H9 (cell line): Measurements from ENCODE around the gene SMTN. TPM values are rescaled to one million over a fixed set of nuclear protein-coding genes. Genes with fewer than 3 reads are reported as not detected.

Experiments
- DNase-seq: peaks from one replicate; pipeline ENCODE4 v3.0.0-alpha.2; 2017
- H2AFZ ChIP-seq: one replicate; pipeline ENCODE4 v1.6.1; 2013; ENCODE audit warnings: mild to moderate bottlenecking, low read length, control low read depth, moderate library complexity
- H2AK5ac ChIP-seq: 2 replicates; pipeline ENCODE4 v1.6.1; 2013; ENCODE audit warnings: low read length, control low read depth, mixed read lengths; ENCODE audit not compliant: insufficient read length
- H2BK120ac ChIP-seq: one replicate; pipeline ENCODE4 v1.6.1; 2013; ENCODE audit warnings: low read depth, mild to moderate bottlenecking, low read length, control low read depth, inconsistent platforms; ENCODE audit not compliant: poor library complexity, severe bottlenecking
- H2BK12ac ChIP-seq: 2 replicates; pipeline ENCODE4 v1.6.1; 2013; ENCODE audit warnings: low read length, control low read depth, mixed read lengths, low read depth; ENCODE audit not compliant: insufficient read length
- H2BK15ac ChIP-seq: 2 replicates; pipeline ENCODE4 v1.6.1; 2013; ENCODE audit warnings: low read depth, low read length, control low read depth
- H2BK20ac ChIP-seq: one replicate; pipeline ENCODE4 v1.6.1; 2013; ENCODE audit warnings: low read depth, mild to moderate bottlenecking, low read length, control low read depth, inconsistent platforms; ENCODE audit not compliant: poor library complexity, severe bottlenecking
- H2BK5ac ChIP-seq: 2 replicates; pipeline ENCODE4 v1.6.1; 2013; ENCODE audit warnings: low read length, control low read depth, mixed read lengths; ENCODE audit not compliant: insufficient read length
- H3K14ac ChIP-seq: 2 replicates; pipeline ENCODE4 v1.6.1; 2013; ENCODE audit warnings: low read length, control low read depth; ENCODE audit not compliant: insufficient read depth
- H3K18ac ChIP-seq: 2 replicates; pipeline ENCODE4 v1.6.1; 2013; ENCODE audit warnings: low read depth, mild to moderate bottlenecking, mixed read lengths, low read length, control low read depth; ENCODE audit not compliant: insufficient read length
- H3K23ac ChIP-seq: 2 replicates; pipeline ENCODE4 v1.6.1; 2013; ENCODE audit warnings: low read length, control low read depth, mixed read lengths, low read depth; ENCODE audit not compliant: insufficient read length
- H3K23me2 ChIP-seq: 2 replicates; pipeline ENCODE4 v1.6.1; 2013; ENCODE audit warnings: low read depth, mild to moderate bottlenecking, mixed read lengths, low read length, control low read depth; ENCODE audit not compliant: insufficient read length, poor library complexity, severe bottlenecking
- H3K27ac ChIP-seq: 2 replicates; pipeline ENCODE4 v1.5.1; 2013; ENCODE audit warnings: low read length, control low read depth, mixed read lengths, low read depth; ENCODE audit not compliant: insufficient read length
- H3K27me3 ChIP-seq: 2 replicates; pipeline ENCODE4 v1.6.1; 2013; ENCODE audit warnings: low read length, control low read depth, inconsistent platforms; ENCODE audit not compliant: insufficient read depth
- H3K4ac ChIP-seq: 2 replicates; pipeline ENCODE4 v1.6.1; 2013; ENCODE audit warnings: low read depth, mild to moderate bottlenecking, control low read depth, inconsistent platforms, low read length, moderate library complexity
- H3K4me1 ChIP-seq: 2 replicates; pipeline ENCODE4 v1.6.1; 2013; ENCODE audit warnings: low read length, control low read depth, inconsistent platforms; ENCODE audit not compliant: insufficient read depth
- H3K4me2 ChIP-seq: 2 replicates; pipeline ENCODE4 v1.6.1; 2013; ENCODE audit warnings: low read length, control low read depth, mixed read lengths; ENCODE audit not compliant: insufficient read length, insufficient read depth
- H3K56ac ChIP-seq: 2 replicates; pipeline ENCODE4 v1.6.1; 2013; ENCODE audit warnings: low read depth, mild to moderate bottlenecking, mixed read lengths, low read length, control low read depth; ENCODE audit not compliant: insufficient read length
- H3K79me1 ChIP-seq: 2 replicates; pipeline ENCODE4 v1.6.1; 2013; ENCODE audit warnings: low read depth, mild to moderate bottlenecking, moderate library complexity, low read length, control low read depth, inconsistent platforms; ENCODE audit not compliant: insufficient read depth, poor library complexity, severe bottlenecking
- H3K79me2 ChIP-seq: 2 replicates; pipeline ENCODE4 v1.6.1; 2013; ENCODE audit warnings: low read length, control low read depth, inconsistent platforms; ENCODE audit not compliant: insufficient read depth
- H3K9ac ChIP-seq: 2 replicates; pipeline ENCODE4 v1.6.1; 2013; ENCODE audit warnings: low read length, control low read depth, mixed read lengths; ENCODE audit not compliant: insufficient read length; ENCODE audit errors: extremely low read depth
- H3K9me3 ChIP-seq: one replicate; pipeline ENCODE4 v1.6.1; 2013; ENCODE audit warnings: low read depth, low read length, inconsistent platforms; ENCODE audit not compliant: control insufficient read depth
- H3T11ph ChIP-seq: one replicate; pipeline ENCODE4 v1.6.1; 2013; ENCODE audit warnings: mild to moderate bottlenecking, low read length, control low read depth, inconsistent platforms
- H4K20me1 ChIP-seq: one replicate; pipeline ENCODE4 v1.6.1; 2013; ENCODE audit not compliant: control insufficient read depth, insufficient read length, insufficient read depth
- H4K5ac ChIP-seq: 2 replicates; pipeline ENCODE4 v1.6.1; 2013; ENCODE audit warnings: low read depth, mild to moderate bottlenecking, mixed read lengths, low read length, control low read depth; ENCODE audit not compliant: insufficient read length
- H4K8ac ChIP-seq: replicated peaks from 2 replicates; pipeline ENCODE4 v1.6.1; 2013; ENCODE audit warnings: low read length, control low read depth, mixed read lengths, low read depth; ENCODE audit not compliant: insufficient read length
- H4K91ac ChIP-seq: 2 replicates; pipeline ENCODE4 v1.6.1; 2013; ENCODE audit warnings: low read depth, mild to moderate bottlenecking, moderate library complexity, mixed read lengths, low read length, control low read depth; ENCODE audit not compliant: insufficient read length
- H3K27ac Mint-ChIP-seq, 3 experiments: 2 replicates in 2 of 3; 3 replicates in 1 of 3; pipeline ENCODE4 v1.8.0; 2020 to 2021; ENCODE audit warnings: mixed read lengths in 3 of 3, mild to moderate bottlenecking in 1 of 3, moderate library complexity in 1 of 3
- H3K27me3 Mint-ChIP-seq: 2 replicates; pipeline ENCODE4 v1.8.0; 2021; ENCODE audit warnings: low read depth, mild to moderate bottlenecking, moderate library complexity, mixed read lengths
- H3K36me3 Mint-ChIP-seq, 3 experiments: 2 replicates in 2 of 3; 3 replicates in 1 of 3; pipeline ENCODE4 v1.8.0; 2020 to 2021; ENCODE audit warnings: low read depth in 3 of 3, mixed read lengths in 3 of 3; ENCODE audit not compliant: insufficient read depth in 1 of 3
- H3K4me1 Mint-ChIP-seq, 2 experiments: 2 replicates each; pipeline ENCODE4 v1.8.0; 2020; ENCODE audit warnings: mixed read lengths in 2 of 2
- H3K4me3 Mint-ChIP-seq, 2 experiments: 2 replicates in 1 of 2; 3 replicates in 1 of 2; pipeline ENCODE4 v1.8.0; 2020 to 2021; ENCODE audit warnings: mild to moderate bottlenecking in 2 of 2, mixed read lengths in 2 of 2, moderate library complexity in 1 of 2
- H3K9me3 Mint-ChIP-seq, 2 experiments: 2 replicates in 1 of 2; 3 replicates in 1 of 2; pipeline ENCODE4 v1.8.0; 2020; ENCODE audit warnings: mild to moderate bottlenecking in 2 of 2, mixed read lengths in 2 of 2, moderate library complexity in 1 of 2
- WGBS: extraction: QIAGEN DNeasy Blood & Tissue Kit; methylation state at CpG from one replicate; pipeline ENCODE4 v1.1.7; 2013; ENCODE audit warnings: missing lambda C conversion rate, low lambda C conversion rate, mixed read lengths; ENCODE audit not compliant: insufficient read length; ENCODE audit errors: extremely low coverage; 5-methylcytosine and 5-hydroxymethylcytosine counted together
- total RNA-seq: library from RNA; stranded (reverse); gene quantifications from 2 replicates; pipeline ENCODE4 v1.2.1, GENCODE V29; 2021
- TF ChIP-seq, protein P1 (sequence below): fragments of 200-600 bp; sonication (generic); conservative IDR thresholded peaks from 3 replicates; pipeline ENCODE4 v1.8.0; 2021; ENCODE audit warnings: antibody characterized with exemption, mild to moderate bottlenecking

The SMTN gene
- total RNA-seq, 1 experiment from 2014 or later: 23.4 TPM

DNA sequence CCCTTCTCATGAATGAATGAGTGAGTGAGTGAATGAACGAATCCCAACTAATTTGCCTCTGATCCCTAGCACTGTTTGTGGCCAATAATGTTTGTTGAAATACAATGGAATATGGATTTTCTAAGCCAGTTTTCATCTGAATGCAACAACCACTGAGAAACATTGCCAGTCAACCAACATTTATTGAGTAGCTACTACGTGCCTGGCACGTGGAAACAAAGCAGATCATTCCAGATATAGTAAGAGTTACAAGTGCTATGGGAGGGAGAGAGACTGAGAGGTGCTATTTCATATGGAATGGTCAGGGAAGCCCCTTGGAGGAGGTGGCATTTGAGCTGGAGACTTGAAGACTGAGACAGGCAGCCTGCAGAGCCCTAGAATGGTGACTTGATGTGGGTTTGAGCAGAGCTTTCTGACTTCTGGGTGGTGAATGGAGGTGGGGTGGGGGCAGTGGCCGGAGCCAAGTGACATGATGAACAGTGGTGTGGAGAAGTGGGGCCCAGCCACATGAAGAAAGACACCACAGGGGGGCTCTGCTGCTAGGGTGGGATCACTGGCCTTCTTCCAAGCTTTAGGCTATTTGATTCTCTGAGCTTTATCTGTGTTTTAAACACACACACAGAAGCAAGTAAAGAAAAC is 35.1 kb upstream of the SMTN start:
- H3K4me3 Mint-ChIP-seq: no peak overlapping the region; a peak in 1 of 5 replicates
- H3K36me3 Mint-ChIP-seq: peaks cover 2 to 6% (median 4%) of the 10 kb centered on the region in 3 experiments; a peak in 2 of 7 replicates
- no peak overlapping the region for H4K8ac ChIP-seq
- no peak overlapping the region for H3K9ac ChIP-seq
- no peak overlapping the region for H3K4ac ChIP-seq
- peaks cover 17 to 22% of the 10 kb centered on the region in 2 experiments for H3K4me1 Mint-ChIP-seq
- TF ChIP-seq, protein P1, sequence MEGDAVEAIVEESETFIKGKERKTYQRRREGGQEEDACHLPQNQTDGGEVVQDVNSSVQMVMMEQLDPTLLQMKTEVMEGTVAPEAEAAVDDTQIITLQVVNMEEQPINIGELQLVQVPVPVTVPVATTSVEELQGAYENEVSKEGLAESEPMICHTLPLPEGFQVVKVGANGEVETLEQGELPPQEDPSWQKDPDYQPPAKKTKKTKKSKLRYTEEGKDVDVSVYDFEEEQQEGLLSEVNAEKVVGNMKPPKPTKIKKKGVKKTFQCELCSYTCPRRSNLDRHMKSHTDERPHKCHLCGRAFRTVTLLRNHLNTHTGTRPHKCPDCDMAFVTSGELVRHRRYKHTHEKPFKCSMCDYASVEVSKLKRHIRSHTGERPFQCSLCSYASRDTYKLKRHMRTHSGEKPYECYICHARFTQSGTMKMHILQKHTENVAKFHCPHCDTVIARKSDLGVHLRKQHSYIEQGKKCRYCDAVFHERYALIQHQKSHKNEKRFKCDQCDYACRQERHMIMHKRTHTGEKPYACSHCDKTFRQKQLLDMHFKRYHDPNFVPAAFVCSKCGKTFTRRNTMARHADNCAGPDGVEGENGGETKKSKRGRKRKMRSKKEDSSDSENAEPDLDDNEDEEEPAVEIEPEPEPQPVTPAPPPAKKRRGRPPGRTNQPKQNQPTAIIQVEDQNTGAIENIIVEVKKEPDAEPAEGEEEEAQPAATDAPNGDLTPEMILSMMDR: no peak
- H3K9me3 ChIP-seq: no peaks in the 10 kb centered on the region
- H3K4me1 ChIP-seq: no peaks in the 10 kb centered on the region
- H3K23ac ChIP-seq: no peak overlapping the region
- H3K79me2 ChIP-seq: no peaks in the 10 kb centered on the region
- H2BK5ac ChIP-seq: no peak overlapping the region
- no CpG with 5 or more reads among the region's 4 CpGs for WGBS
- no peak overlapping the region for H2BK15ac ChIP-seq
- no peak overlapping the region for H2AK5ac ChIP-seq
- H3K27me3 Mint-ChIP-seq: peaks cover 5% of the 10 kb centered on the region
- H2BK20ac ChIP-seq: no peak overlapping the region
- peaks cover 0 to 4% of the 10 kb centered on the region in 2 experiments; a peak in 2 of 5 replicates for H3K9me3 Mint-ChIP-seq
- H3K23me2 ChIP-seq: no peaks in the 10 kb centered on the region
- no peak overlapping the region for H4K5ac ChIP-seq
- no peak overlapping the region for H4K91ac ChIP-seq
- no peak overlapping the region for H3K4me2 ChIP-seq
- H3K27me3 ChIP-seq: no peaks in the 10 kb centered on the region
- no peak overlapping the region for H2BK12ac ChIP-seq
- no peaks in the 10 kb centered on the region for H3K79me1 ChIP-seq
- no peak overlapping the region for H2BK120ac ChIP-seq
- H2AFZ ChIP-seq: no peak overlapping the region
- H3K14ac ChIP-seq: no peak overlapping the region
- peaks cover 3% of the 10 kb centered on the region for H4K20me1 ChIP-seq
- H3K27ac ChIP-seq: no peak overlapping the region
- no peak overlapping the region for H3T11ph ChIP-seq
- no peak overlapping the region for H3K56ac ChIP-seq
- H3K27ac Mint-ChIP-seq: peak overlapping the region in 1 of 3 experiments; percentile 3; a peak in 1 of 7 replicates
- H3K18ac ChIP-seq: no peak overlapping the region
- no peak for DNase-seq
